ENCODE results near the gene BCR.
A peak's percentile ranks its signal among the peaks of the same experiment; 100 is the strongest.

The BCR gene

DNA sequence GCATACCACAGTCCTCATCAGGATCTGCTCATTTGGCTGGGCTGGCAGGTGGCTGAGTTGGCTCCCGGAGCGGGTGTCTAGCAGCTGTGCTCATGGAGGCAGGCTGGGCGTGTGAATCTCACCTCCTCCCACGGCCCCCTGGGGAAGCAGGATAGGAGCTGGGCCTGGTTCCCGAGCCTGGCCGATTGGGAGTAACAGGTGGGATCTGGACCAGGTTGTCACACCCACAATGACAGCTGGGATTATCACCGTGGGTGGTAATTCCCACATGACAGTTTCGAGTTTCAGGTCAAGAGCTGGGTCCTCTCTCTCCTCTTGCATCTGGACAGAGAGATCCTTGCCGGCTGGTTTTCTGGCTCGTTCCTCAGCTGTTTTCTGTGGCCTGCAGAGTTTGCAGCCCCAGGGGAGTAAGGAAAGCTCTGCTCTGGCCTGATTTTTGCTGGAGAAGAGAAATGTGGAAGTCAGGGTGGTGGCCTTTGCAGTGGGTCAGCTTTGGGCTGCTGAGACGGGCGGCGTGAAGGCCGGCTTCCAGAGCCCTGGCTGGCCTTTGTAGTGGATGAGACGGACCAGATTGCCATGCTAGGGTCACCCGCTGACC lies 57.0 kb downstream of the BCR start:
- H3K4me3 ChIP-seq (ENCODE audit: low read depth, low read length) = no peak overlapping the region
- no peak for TF ChIP-seq MYC (IDR thresholded peaks at IDR 0.05; ENCODE audit: low read depth, low read length)
- no peak for TF ChIP-seq POLR2A (IDR thresholded peaks at IDR 0.05; ENCODE audit: extremely low read depth, insufficient read length)
- TF ChIP-seq, protein P1, sequence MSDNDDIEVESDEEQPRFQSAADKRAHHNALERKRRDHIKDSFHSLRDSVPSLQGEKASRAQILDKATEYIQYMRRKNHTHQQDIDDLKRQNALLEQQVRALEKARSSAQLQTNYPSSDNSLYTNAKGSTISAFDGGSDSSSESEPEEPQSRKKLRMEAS (IDR thresholded peaks at IDR 0.05; ENCODE audit: low read depth, low read length) = no peak
- TF ChIP-seq, protein P2, sequence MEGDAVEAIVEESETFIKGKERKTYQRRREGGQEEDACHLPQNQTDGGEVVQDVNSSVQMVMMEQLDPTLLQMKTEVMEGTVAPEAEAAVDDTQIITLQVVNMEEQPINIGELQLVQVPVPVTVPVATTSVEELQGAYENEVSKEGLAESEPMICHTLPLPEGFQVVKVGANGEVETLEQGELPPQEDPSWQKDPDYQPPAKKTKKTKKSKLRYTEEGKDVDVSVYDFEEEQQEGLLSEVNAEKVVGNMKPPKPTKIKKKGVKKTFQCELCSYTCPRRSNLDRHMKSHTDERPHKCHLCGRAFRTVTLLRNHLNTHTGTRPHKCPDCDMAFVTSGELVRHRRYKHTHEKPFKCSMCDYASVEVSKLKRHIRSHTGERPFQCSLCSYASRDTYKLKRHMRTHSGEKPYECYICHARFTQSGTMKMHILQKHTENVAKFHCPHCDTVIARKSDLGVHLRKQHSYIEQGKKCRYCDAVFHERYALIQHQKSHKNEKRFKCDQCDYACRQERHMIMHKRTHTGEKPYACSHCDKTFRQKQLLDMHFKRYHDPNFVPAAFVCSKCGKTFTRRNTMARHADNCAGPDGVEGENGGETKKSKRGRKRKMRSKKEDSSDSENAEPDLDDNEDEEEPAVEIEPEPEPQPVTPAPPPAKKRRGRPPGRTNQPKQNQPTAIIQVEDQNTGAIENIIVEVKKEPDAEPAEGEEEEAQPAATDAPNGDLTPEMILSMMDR (IDR thresholded peaks at IDR 0.05; ENCODE audit: low read depth, low read length) = no peak
- no peak for DNase-seq (ENCODE audit: low read depth)

DNA sequence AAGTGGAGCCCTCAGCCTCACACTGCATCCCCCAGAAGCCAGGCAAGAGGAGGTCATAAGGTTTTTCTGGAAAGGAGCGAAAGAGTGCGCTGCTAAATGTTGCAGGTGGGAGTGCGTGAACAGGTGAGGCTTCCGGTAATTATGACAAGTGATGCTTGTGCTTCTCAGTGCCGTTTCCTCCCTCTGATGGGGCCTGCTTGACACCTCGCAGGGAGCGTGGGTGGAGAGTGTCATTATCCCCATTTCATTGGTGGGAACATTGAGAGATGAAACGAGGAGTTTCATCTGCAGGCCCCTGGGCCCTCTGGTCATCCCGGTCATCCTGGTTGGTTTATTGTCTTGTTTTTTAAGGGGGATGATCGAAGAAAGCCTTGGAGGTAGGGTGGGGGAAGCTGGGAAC lies 57.5 kb downstream of the BCR start:
- DNase-seq (ENCODE audit: low read depth) = no peak
- TF ChIP-seq, protein P2 (IDR thresholded peaks at IDR 0.05; ENCODE audit: low read depth, low read length) = no peak
- no peak for TF ChIP-seq MYC (IDR thresholded peaks at IDR 0.05; ENCODE audit: low read depth, low read length)
- no peak for TF ChIP-seq POLR2A (IDR thresholded peaks at IDR 0.05; ENCODE audit: extremely low read depth, insufficient read length)
- TF ChIP-seq, protein P1 (IDR thresholded peaks at IDR 0.05; ENCODE audit: low read depth, low read length) = no peak
- H3K4me3 ChIP-seq (ENCODE audit: low read depth, low read length) = no peak overlapping the region

DNA sequence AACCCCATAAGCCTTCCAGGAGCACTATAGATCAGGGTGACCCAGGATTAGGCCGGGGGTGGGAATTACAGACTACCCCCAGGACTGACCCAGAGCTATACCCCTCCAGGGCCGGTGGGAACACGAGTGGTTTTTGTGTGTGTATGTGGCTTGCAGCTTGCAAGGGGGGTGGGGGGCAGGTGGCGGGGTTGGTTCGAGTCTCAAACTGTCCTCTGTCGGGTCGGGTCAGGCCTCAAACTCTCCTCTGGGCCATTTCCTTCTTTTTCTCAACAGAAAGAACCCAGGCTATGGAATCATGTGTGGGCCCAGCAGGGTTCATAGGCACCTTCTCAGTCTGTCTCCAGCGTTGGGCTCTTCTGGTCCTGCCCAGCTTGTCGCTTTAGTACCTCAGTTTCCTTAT lies 58.4 kb downstream of the BCR start:
- DNase-seq (ENCODE audit: low read depth) = no peak
- no peak overlapping the region for H3K4me3 ChIP-seq (ENCODE audit: low read depth, low read length)
- TF ChIP-seq, protein P2 (IDR thresholded peaks at IDR 0.05; ENCODE audit: low read depth, low read length) = no peak
- no peak for TF ChIP-seq POLR2A (IDR thresholded peaks at IDR 0.05; ENCODE audit: extremely low read depth, insufficient read length)

DNA sequence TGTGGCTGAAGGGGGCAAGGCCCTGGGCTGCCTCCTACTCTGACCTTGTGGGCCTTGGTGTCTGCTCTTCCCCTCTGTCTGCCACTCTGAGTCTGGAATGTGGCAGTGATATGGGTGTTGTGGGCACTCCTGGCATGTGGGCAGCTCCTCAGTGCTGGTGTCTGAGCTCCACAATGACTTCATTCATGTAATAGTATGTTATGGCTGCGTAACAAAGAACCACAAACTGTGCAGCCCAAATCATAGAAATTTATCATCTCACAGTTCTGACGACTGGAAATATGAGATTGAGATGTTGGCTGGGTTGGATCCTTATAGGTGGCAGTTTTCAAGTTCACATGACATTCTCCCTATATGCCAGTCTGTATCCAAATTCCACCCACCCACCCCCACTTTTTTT lies 59.1 kb downstream of the BCR start:
- TF ChIP-seq POLR2A (IDR thresholded peaks at IDR 0.05; ENCODE audit: extremely low read depth, insufficient read length) (no peak), MYC (IDR thresholded peaks at IDR 0.05; ENCODE audit: low read depth, low read length) (no peak)
- TF ChIP-seq, protein P1 (IDR thresholded peaks at IDR 0.05; ENCODE audit: low read depth, low read length) = no peak
- TF ChIP-seq, protein P2 (IDR thresholded peaks at IDR 0.05; ENCODE audit: low read depth, low read length) = no peak
- no peak for DNase-seq (ENCODE audit: low read depth)
- H3K4me3 ChIP-seq (ENCODE audit: low read depth, low read length) = no peak overlapping the region

DNA sequence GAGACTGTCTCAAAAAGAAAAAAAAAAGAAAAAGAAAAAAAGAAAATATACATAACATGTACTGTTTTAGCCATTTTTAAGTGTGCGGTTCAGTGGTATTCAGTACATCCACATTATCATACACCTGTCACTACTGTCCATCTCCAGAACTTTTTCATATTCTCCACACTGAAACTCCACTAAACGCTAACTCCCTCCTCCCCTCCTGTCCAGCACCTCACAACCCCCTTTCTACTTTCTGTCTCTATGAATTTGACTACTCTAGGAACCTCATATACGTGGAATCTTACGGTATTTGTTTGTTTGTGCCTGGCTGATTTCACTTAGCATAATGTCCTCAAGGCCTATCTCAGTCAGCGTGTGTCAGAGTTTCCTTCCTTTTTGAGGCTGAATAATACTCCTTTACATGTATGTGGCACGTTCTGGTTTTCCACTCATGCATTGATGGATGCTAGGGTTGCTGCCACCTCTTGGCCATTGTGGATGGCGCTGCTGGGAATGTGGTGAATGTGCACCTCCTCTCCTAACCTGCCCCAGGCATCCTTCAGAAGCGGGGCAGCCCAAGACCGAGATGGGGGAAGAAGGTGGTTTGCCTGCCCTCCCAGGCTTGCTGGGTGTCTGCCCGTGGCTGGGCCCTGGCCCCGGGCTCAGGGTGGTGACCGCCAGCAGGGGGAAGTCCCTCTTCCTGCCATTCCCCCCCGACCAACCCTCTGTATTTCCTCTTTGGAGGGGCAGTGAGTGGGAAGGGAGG lies 60.5 kb downstream of the BCR start:
- H3K4me3 ChIP-seq (ENCODE audit: low read depth, low read length) = no peak overlapping the region
- peak; percentile 40 for DNase-seq (ENCODE audit: low read depth)
- TF ChIP-seq, protein P2 (IDR thresholded peaks at IDR 0.05; ENCODE audit: low read depth, low read length) = peak; percentile 39
- TF ChIP-seq MYC (IDR thresholded peaks at IDR 0.05; ENCODE audit: low read depth, low read length) (no peak), POLR2A (IDR thresholded peaks at IDR 0.05; ENCODE audit: extremely low read depth, insufficient read length) (no peak)

Data from NB4 (cell line).